CD4-positive, alpha-beta T cell treated with Interferon alpha-2 for 1 hour (primary cell): ENCODE data around the gene NSMCE4A.
A peak's percentile ranks its signal among the peaks of the same experiment; 100 is the strongest.
"Not testable (repeated sequence)": the region's sequence is repeated elsewhere in the genome, so short reads cannot be mapped to it uniquely, and the experiment has no call there.

ENCODE experiments used
- DNase-seq, 2 donors: peaks; one replicate each; pipeline ENCODE4 v3.0.0-alpha.2; 2020 to 2022

The NSMCE4A gene

GRCh38 chr10:121974535-121975294 lies at the start of gene NSMCE4A:
Gene NSMCE4A (minus strand): TSS chr10:121975217. CDS start chr10:121975165, 52 bp downstream.
- DNase-seq, result peak; percentile 63 to 78

GRCh38 chr10:122023257-122023656 lies 48.2 kb upstream of the NSMCE4A start:
- DNase-seq, result not testable (repeated sequence)

GRCh38 chr10:122022276-122022675 lies 47.3 kb upstream of the NSMCE4A start:
- DNase-seq, result no peak

- no peak for DNase-seq
Measured at GRCh38 chr10:122021828-122022227, 46.8 kb upstream of the NSMCE4A start.

- no peak for DNase-seq
Measured at GRCh38 chr10:122021379-122021778, 46.4 kb upstream of the NSMCE4A start.

GRCh38 chr10:122020226-122020625 lies 45.2 kb upstream of the NSMCE4A start:
- no peak for DNase-seq

GRCh38 chr10:122019414-122019975 lies 44.5 kb upstream of the NSMCE4A start:
- no peak for DNase-seq

GRCh38 chr10:122018951-122019413 lies 44.0 kb upstream of the NSMCE4A start:
- DNase-seq, result no peak

- no peak for DNase-seq
Measured at GRCh38 chr10:122018491-122018890, 43.5 kb upstream of the NSMCE4A start.

GRCh38 chr10:122017926-122018325 lies 42.9 kb upstream of the NSMCE4A start:
- DNase-seq, result not testable (repeated sequence)

- no peak for DNase-seq
Measured at GRCh38 chr10:122014652-122015248, 39.7 kb upstream of the NSMCE4A start.

GRCh38 chr10:122013311-122013780 lies 38.3 kb upstream of the NSMCE4A start:
- no peak for DNase-seq

- DNase-seq, result no peak
Measured at GRCh38 chr10:122012731-122013130, 37.7 kb upstream of the NSMCE4A start.

GRCh38 chr10:122010405-122011050 lies 35.5 kb upstream of the NSMCE4A start:
- DNase-seq, result no peak

GRCh38 chr10:122007415-122007814 lies 32.4 kb upstream of the NSMCE4A start:
- no peak for DNase-seq

GRCh38 chr10:122001698-122002097 lies 26.7 kb upstream of the NSMCE4A start:
- no peak for DNase-seq

GRCh38 chr10:121999301-121999700 lies 24.3 kb upstream of the NSMCE4A start:
- no peak for DNase-seq

- no peak for DNase-seq
Measured at GRCh38 chr10:121998462-121998861, 23.4 kb upstream of the NSMCE4A start.

- no peak for DNase-seq
Measured at GRCh38 chr10:121994429-121994941, 19.5 kb upstream of the NSMCE4A start.

GRCh38 chr10:121991727-121992126 lies 16.7 kb upstream of the NSMCE4A start:
- DNase-seq, result not testable (repeated sequence)

- no peak for DNase-seq
Measured at GRCh38 chr10:121990015-121990677, 15.1 kb upstream of the NSMCE4A start.
